GM12875 (cell line): ENCODE measurements around the gene PLCG2.
"Not testable (repeated sequence)": the region's sequence is repeated elsewhere in the genome, so short reads cannot be mapped to it uniquely, and the experiment has no call there.

Experiments
- H3K4me3 ChIP-seq: one replicate; pipeline ENCODE4 v1.5.1; 2011; ENCODE audit warnings: low read depth, low read length, control low read depth
- TF ChIP-seq, protein P1 (sequence below): IDR thresholded peaks from 2 replicates; pipeline ENCODE4 v1.5.1; 2011; ENCODE audit warnings: low read depth, mild to moderate bottlenecking, control low read depth, inconsistent platforms, low read length, moderate library complexity, borderline replicate concordance; ENCODE audit not compliant: insufficient read depth

PLCG2 gene

DNA sequence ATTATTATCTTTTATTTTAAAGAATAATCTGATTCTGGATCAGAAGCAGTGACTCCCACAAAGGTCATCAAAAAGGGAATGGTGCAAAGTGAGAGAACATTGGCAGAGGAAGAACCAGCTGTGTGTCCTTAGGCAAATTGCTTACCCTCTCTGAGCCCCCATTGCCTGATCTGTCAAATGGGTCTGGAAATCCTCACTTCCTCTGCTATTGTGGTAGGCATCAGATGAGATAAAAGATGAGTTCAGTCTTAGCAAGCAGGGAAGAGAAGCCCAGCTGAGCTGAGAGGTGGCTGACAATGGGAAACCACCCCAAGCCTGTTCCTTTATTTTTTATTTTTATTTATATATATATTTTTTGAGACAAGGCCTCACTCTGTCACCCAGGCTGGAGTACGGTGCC, 24.2 kb upstream of the PLCG2 start:
- TF ChIP-seq, protein P1, sequence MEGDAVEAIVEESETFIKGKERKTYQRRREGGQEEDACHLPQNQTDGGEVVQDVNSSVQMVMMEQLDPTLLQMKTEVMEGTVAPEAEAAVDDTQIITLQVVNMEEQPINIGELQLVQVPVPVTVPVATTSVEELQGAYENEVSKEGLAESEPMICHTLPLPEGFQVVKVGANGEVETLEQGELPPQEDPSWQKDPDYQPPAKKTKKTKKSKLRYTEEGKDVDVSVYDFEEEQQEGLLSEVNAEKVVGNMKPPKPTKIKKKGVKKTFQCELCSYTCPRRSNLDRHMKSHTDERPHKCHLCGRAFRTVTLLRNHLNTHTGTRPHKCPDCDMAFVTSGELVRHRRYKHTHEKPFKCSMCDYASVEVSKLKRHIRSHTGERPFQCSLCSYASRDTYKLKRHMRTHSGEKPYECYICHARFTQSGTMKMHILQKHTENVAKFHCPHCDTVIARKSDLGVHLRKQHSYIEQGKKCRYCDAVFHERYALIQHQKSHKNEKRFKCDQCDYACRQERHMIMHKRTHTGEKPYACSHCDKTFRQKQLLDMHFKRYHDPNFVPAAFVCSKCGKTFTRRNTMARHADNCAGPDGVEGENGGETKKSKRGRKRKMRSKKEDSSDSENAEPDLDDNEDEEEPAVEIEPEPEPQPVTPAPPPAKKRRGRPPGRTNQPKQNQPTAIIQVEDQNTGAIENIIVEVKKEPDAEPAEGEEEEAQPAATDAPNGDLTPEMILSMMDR = no peak
- H3K4me3 ChIP-seq = no peak overlapping the region

DNA sequence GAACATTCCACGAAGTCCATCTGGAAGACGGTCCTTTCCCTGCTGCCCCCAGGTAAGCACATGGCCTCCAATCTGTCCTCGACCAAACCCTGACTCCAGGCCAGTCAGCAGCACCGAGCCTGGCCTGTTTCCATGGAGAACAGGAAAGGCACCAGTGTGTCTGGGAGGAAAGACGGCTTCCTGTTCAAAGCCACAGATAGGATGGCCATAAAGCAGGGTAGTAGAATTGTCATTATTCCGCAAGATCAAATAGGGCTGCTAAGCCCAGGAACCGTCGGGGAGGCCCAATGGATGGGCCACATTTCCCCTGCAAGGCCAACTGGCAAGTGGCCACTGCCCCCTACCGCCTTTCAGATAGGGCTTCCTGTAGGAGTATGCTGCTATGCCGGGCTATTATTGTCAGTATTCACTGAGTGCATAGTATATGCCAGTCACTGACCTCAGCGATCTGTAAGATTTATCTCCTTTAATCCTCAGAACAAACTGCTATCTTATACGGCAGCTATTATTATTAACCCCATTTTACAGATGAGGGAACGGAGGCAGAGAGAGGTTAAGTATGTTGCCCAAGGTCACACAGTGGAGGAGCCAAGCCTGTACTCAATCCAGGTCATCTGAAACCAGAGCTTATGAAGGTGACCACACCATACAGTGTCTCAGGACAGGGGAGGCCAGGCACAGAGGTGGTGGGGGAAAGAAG, 23.0 kb upstream of the PLCG2 start:
- TF ChIP-seq, protein P1 = 0 out of 2 replicates have a peak, but pooled peaks have one; percentile 11
- H3K4me3 ChIP-seq = no peak overlapping the region

- TF ChIP-seq, protein P1 = no peak
- H3K4me3 ChIP-seq = no peak overlapping the region
These were observed 22.3 kb upstream of the PLCG2 start for GRCh38 chr16:81756615-81757356.

DNA sequence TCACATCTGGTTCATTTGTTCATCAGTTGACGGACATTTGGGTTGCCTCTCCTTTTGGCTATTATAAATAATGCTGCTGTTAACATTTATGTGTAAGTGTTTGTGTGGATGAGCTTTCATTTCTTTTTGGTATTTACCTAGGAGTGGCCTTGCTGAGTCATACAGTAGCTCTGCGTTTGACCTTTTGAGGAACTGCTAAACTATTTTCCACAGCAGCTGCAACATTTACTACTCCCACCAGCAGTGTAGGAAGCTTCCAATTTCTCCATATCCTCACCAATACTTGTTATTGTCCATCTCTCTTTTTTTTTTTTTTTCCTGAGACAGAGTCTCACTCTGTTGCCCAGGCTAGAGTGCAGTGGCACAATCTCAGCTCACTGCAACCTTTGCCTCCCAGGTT, 20.7 kb upstream of the PLCG2 start:
- TF ChIP-seq, protein P1 = no peak
- no peak overlapping the region for H3K4me3 ChIP-seq

DNA sequence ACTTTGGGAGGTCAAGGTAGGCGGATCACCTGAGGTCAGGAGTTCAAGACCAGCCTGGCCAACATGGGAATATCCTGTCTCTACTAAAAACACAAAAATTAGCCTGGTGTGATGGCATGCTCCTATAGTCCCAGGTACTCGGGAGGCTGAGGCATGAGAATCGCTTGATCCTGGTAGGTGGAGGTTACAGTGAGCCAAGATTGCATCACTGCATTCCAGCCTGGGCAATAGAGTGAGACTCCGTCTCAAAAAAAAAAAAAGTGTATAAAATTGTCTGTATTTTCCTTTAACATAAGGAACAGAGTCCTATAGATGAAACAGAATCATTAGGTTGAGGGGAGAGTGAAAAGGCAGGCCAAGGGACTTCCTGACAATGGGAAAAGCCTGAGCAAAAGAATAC, 16.8 kb upstream of the PLCG2 start:
- not testable (repeated sequence) for H3K4me3 ChIP-seq

DNA sequence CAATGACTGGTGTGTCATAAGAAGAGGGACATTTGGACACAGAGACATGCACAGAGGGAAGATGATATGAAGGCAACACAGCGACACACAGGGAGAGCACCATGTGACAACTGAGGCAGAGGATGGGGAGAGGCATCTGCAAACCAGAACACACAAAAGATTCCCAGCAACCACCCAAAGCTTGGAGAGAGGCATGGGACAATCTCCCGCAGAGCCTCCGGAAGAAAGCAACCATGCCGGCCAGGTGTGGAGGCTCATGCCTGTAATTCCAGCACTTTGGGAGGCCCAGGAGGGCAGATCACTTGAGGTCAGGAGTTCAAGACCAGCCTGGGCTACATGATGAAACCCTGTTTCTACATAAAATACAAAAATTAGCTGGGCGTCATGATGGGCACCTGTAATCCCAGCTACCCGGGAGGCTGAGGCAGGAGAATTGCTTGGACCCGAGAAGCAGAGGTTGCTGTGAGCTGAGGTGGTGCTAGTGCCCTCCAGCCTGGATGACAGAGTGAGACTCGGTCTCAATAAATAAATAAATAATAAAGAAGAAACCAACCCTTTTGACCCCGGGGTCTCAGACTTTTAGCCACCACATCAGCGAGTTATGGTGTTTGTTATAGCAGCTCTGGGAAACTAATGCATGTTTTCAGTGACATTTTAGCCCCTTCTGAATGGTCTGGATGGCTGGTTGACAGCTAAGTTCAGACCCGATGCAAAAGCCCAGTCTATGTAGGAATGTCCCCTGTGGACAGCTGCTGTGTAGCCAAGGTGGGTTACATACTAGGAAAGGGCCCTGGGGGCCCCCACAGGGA, 13.8 kb upstream of the PLCG2 start:
- H3K4me3 ChIP-seq = no peak overlapping the region

GRCh38 chr16:81765969-81766368, 13.1 kb upstream of the PLCG2 start:
- TF ChIP-seq, protein P1 = no peak
- H3K4me3 ChIP-seq = no peak overlapping the region

More for the DNA sequence above, 13.8 kb upstream of the PLCG2 start:
- TF ChIP-seq, protein P1 = no peak
